ENCODE measurements around the gene TMEM91.
"Not testable (repeated sequence)": the region's sequence is repeated elsewhere in the genome, so short reads cannot be mapped to it uniquely, and the experiment has no call there.

Gene TMEM91

GRCh38 chr19:41346916-41347315 is 29.4 kb upstream of the TMEM91 start:
- DNase-seq (ENCODE audit: low spot score in 2 of 2); H3K4me3 Mint-ChIP-seq; H3K9me3 Mint-ChIP-seq; ATAC-seq: not testable (repeated sequence)
- peaks cover 100% of the 10 kb centered on the region for H3K36me3 Mint-ChIP-seq
- H3K27ac Mint-ChIP-seq = peak overlapping the region; percentile 69
- peaks cover 57% of the 10 kb centered on the region for H3K4me1 Mint-ChIP-seq

DNA sequence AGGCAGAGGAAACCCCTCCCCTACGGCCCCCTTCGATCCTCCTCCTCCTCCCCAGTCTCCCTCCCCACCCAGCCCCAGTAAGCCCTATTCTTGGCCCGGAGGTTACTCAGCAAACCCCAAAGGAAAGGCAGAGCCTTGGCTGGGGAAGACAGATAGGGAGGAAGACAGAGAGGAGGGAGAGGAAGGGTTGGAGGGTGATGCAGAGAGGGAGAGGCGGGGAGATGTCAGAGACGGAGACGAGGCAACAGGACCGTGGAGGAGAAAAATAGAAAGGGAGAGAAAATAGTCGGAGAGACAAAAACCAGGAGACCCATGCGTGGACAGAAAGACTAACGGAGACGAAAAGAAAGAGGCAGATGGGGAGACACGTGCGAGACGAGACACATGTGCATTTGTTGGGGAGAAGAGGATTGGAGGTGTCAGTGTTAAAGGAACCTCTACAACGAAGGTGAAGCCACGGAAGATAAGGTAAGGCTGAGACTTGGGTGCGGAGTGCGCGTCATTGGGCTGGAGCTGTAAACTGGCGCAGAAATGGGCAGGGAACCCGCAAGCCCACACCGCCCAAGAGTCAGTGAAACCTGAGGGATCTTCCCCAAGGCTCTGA is 25.5 kb upstream of the TMEM91 start:
- DNase-seq (ENCODE audit: low spot score in 2 of 2) = no peak

DNA sequence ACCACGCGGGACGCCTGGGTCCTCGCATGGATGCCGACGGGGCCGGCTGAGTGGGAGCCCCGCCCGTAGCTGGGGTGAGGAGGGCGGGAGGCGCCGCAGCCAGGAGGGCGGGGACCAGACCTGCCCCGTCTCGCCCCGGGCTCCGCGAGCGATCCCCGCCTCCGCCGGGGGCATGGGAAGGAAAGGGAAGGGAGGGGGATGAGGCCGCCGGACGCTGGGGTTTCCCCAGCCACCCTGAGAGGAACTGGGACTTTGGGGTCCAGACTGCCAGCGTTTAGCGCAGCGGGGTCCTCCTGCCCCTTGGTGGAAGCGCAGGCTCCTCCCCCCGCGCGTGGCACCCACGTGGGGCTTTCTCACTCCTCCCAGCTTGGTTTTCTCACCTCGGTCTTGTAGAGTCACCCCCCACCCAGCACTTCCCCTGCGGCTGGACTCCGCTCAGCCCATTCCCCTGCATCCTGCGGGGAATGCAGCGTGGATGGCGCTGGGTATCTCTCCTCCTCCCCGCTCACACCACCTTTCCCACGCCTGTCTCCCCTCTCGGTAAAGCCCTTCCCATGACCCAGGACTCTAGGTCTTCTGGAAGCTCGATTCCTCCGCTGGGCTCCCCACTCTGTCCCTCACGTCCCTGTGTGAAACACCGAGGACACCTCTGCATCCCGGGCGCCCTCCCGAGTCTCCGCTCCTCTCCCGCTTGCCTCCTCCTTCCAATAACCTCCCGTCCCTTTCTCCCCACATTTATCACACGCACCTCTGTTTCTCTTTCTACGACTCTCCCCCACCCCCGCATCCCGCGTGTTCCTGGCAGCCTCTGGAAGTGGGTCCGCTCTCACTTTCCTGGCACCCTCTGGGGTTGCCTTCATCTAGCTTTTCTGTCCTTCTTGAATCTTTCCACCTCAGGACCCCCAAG is 24.7 kb upstream of the TMEM91 start:
- peak; percentile 75 for ATAC-seq
- H3K9me3 Mint-ChIP-seq = no peaks in the 10 kb centered on the region

More for the DNA sequence above, 25.5 kb upstream of the TMEM91 start:
- peaks cover 84% of the 10 kb centered on the region for H3K36me3 Mint-ChIP-seq
- no peaks in the 10 kb centered on the region for H3K9me3 Mint-ChIP-seq
- ATAC-seq = no peak
- H3K27ac Mint-ChIP-seq = peak overlapping the region; percentile 91
- peak overlapping the region; percentile 94 for H3K4me3 Mint-ChIP-seq
- H3K4me1 Mint-ChIP-seq = peaks cover 49% of the 10 kb centered on the region

DNA sequence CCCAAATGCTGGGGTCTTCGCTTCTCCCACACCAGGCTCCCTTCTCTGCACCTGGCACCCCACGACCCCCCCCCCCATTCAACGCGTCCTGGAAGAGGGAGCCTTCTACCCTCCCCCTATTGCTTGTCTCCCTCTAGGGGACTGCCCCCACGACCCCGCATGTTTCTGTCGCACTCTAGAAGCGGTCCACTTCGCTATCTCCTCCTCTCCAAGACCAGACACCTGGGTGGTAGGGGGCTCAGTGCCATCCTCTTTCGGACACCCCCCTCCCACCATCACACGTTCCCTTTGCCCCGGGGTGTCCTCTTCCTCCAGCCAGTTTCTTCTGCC is 24.1 kb upstream of the TMEM91 start:
- H3K9me3 Mint-ChIP-seq = no peaks in the 10 kb centered on the region
- peaks cover 63% of the 10 kb centered on the region for H3K4me1 Mint-ChIP-seq
- H3K27ac Mint-ChIP-seq = peak overlapping the region; percentile 91
- H3K36me3 Mint-ChIP-seq = peaks cover 70% of the 10 kb centered on the region
- H3K4me3 Mint-ChIP-seq = peak overlapping the region; percentile 94
- ATAC-seq = no peak
- DNase-seq (ENCODE audit: low spot score in 2 of 2) = no peak

More for the DNA sequence above, 24.7 kb upstream of the TMEM91 start:
- Mint-ChIP-seq H3K4me1 (peaks cover 57% of the 10 kb centered on the region), H3K4me3 (peak overlapping the region; percentile 94), H3K36me3 (peaks cover 77% of the 10 kb centered on the region), H3K27ac (peak overlapping the region; percentile 91)
- peak; percentile 73 to 91 for DNase-seq (ENCODE audit: low spot score in 2 of 2)

DNA sequence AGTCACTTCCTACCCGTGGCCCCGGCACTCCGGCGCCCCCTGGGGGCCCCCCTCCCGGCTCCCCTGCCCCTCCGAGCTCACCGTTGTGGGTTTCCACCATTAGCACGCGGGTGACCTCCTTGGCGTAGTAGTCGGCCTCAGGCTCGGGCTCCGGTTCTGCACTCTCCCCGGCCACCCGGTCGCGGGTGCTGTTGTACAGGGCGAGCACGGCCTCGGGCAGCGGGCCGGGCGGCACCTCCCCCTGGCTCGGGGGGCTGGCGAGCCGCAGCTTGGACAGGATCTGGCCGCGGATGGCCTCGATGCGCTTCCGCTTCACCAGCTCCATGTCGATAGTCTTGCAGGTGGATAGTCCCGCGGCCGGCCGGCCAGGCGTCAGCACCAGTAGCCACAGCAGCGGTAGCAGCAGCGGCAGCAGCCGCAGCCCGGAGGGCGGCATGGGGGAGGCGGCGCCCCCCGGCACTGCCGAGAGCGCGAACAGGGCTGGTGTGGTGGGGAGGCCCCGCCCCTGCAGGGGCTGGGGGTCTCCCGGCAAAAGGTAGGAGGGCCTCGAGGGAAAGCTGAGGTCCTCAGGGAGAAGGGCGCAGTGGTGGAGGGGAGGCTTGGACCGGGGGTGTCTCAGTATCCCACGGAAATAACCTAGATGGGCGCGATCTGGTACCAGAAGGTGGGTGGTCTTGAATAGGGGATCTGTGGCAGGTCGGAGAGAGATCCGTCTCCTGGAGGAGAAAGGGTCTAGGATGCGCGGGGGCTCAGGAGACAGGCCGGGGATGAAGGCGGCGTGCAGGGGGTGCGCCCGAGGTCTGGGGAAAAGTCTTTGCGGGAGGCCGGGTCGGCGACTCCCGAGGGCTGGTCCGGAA is 23.5 kb upstream of the TMEM91 start:
- peak overlapping the region; percentile 91 for H3K27ac Mint-ChIP-seq
- H3K9me3 Mint-ChIP-seq = no peaks in the 10 kb centered on the region
- peaks cover 69% of the 10 kb centered on the region for H3K4me1 Mint-ChIP-seq
- H3K4me3 Mint-ChIP-seq = peak overlapping the region; percentile 94
- ATAC-seq = peak; percentile 26
- DNase-seq (ENCODE audit: low spot score in 2 of 2) = peak; percentile 68 to 90
- H3K36me3 Mint-ChIP-seq = peaks cover 64% of the 10 kb centered on the region

GRCh38 chr19:41353466-41354342 is 22.6 kb upstream of the TMEM91 start, which contains the start of gene TGFB1:
TSS of gene TGFB1 (minus strand) at chr19:41353922. CDS start at chr19:41353044, 878 bp downstream.
- peak within 1 kb of the TSS; percentile 94 for H3K4me3 Mint-ChIP-seq
- no peaks in the 10 kb centered on the region for H3K9me3 Mint-ChIP-seq
- peaks cover 68% of the 10 kb centered on the region for H3K4me1 Mint-ChIP-seq
- ATAC-seq (peak; percentile 68), DNase-seq (ENCODE audit: low spot score in 2 of 2) (peak; percentile 89 to 96)
- peaks cover 56% of the 10 kb centered on the region for H3K36me3 Mint-ChIP-seq
- peak within 1 kb of the TSS; percentile 91 for H3K27ac Mint-ChIP-seq

GRCh38 chr19:41354343-41354953 is 21.9 kb upstream of the TMEM91 start:
- ATAC-seq = no peak
- peak in 1 of 2 donors; percentile 55 for DNase-seq (ENCODE audit: low spot score in 2 of 2)
- Mint-ChIP-seq H3K36me3 (peaks cover 48% of the 10 kb centered on the region), H3K4me3 (peak overlapping the region; percentile 94), H3K4me1 (peaks cover 61% of the 10 kb centered on the region), H3K9me3 (no peaks in the 10 kb centered on the region), H3K27ac (peak overlapping the region; percentile 91)

DNA sequence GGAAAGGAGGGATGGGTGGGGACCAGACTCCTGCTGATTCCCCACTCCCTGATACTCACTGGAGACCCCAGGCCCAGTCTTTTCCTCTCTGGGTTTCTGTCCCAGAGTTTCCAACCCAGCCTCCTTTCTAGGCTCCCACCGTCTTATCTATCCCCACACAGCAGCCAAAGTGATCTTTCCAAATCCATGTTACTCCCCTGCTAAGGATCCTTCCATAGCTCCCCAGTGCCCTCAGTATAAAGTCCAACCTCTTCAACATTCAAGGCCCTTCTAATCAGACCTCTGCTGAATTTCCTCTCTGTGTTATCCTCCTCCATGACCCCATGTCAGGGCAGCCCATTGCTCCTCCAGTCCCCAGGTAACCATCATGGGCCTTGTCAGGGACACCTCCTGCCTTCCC is 21.3 kb upstream of the TMEM91 start:
- Mint-ChIP-seq H3K4me1 (peaks cover 55% of the 10 kb centered on the region), H3K9me3 (no peaks in the 10 kb centered on the region), H3K36me3 (peaks cover 46% of the 10 kb centered on the region), H3K4me3 (peak overlapping the region; percentile 49), H3K27ac (peak overlapping the region; percentile 76)
- ATAC-seq (no peak), DNase-seq (ENCODE audit: low spot score in 2 of 2) (peak in 1 of 2 donors; percentile 55)

- peaks cover 40% of the 10 kb centered on the region for H3K36me3 Mint-ChIP-seq
- peaks cover 48% of the 10 kb centered on the region for H3K4me1 Mint-ChIP-seq
- no peaks in the 10 kb centered on the region for H3K9me3 Mint-ChIP-seq
- H3K27ac Mint-ChIP-seq = peak overlapping the region; percentile 76
- DNase-seq (ENCODE audit: low spot score in 2 of 2) = no peak
- peak overlapping the region; percentile 49 for H3K4me3 Mint-ChIP-seq
- ATAC-seq = no peak
These were observed 20.5 kb upstream of the TMEM91 start for GRCh38 chr19:41355802-41356201.

DNA sequence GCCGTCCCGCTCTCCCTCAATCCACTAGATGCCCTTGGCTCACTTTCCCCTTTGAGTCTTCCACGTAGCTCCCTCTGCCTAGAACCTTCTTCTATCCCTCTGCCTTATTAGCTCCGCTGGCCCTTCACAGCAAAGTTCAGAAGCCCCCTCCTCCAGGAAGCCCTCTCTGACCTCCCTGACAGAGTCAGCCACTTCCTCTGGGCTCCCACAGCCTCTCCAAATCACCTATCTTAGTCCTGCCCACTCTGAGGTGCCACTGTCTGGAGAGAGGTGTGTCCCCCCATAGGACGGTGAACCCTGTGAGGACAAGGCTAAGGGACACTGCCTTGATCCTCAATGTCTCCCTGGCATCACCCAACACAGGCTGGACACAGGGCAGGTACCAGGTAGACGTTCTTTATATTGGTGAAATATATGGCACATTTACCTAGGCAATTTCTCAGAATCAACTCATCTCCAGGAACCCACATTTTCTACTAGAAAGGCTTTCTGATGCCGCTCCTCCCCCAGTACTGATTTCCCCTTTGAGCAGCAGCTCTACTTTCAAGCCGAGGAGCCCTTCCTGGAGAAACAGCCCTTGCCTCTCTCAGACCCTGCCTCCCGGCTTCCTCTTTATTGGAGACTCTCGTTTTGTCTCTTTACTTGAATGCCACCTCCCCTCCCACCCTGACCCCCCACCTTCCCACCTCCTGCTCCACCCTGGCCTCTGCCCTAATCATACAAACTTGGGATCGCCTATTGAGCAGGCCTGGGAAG is 19.2 kb upstream of the TMEM91 start:
- no peak for ATAC-seq
- no peaks in the 10 kb centered on the region for H3K9me3 Mint-ChIP-seq
- peak overlapping the region; percentile 49 for H3K4me3 Mint-ChIP-seq
- peak overlapping the region; percentile 76 for H3K27ac Mint-ChIP-seq
- H3K4me1 Mint-ChIP-seq = peaks cover 45% of the 10 kb centered on the region
- peaks cover 27% of the 10 kb centered on the region for H3K36me3 Mint-ChIP-seq
- DNase-seq (ENCODE audit: low spot score in 2 of 2) = no peak

DNA sequence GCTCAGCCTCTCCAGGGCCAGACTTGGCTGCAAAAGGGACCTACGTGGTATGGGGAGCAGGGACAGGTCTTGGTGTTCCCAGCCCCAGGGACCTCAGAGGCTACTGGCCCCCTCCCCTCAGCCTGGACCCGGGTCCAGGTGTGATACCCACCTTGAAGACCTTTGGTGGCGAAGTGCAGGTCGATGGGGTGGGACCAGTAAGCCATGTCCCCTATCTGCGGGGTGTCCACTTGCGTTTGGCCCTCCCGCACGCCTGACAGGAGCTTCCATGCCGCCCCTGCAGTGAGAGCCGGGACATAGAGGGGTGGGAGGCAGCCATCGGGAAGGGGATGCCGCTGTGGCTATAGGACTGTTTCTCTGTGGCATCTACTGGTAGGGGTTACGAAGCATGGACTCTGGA is 18.6 kb upstream of the TMEM91 start:
- no peak for ATAC-seq
- Mint-ChIP-seq H3K9me3 (no peaks in the 10 kb centered on the region), H3K4me3 (peak overlapping the region; percentile 49)

GRCh38 chr19:41359741-41360140 is 16.6 kb upstream of the TMEM91 start:
- Mint-ChIP-seq H3K9me3 (no peaks in the 10 kb centered on the region), H3K4me1 (peaks cover 53% of the 10 kb centered on the region), H3K36me3 (peaks cover 17% of the 10 kb centered on the region), H3K4me3 (no peak overlapping the region), H3K27ac (no peak overlapping the region)
- ATAC-seq = no peak
- DNase-seq (ENCODE audit: low spot score in 2 of 2) = no peak

More for the DNA sequence above, 18.6 kb upstream of the TMEM91 start:
- H3K36me3 Mint-ChIP-seq = peaks cover 21% of the 10 kb centered on the region
- no peak for DNase-seq (ENCODE audit: low spot score in 2 of 2)
- H3K27ac Mint-ChIP-seq = peak overlapping the region; percentile 76
- peaks cover 45% of the 10 kb centered on the region for H3K4me1 Mint-ChIP-seq

DNA sequence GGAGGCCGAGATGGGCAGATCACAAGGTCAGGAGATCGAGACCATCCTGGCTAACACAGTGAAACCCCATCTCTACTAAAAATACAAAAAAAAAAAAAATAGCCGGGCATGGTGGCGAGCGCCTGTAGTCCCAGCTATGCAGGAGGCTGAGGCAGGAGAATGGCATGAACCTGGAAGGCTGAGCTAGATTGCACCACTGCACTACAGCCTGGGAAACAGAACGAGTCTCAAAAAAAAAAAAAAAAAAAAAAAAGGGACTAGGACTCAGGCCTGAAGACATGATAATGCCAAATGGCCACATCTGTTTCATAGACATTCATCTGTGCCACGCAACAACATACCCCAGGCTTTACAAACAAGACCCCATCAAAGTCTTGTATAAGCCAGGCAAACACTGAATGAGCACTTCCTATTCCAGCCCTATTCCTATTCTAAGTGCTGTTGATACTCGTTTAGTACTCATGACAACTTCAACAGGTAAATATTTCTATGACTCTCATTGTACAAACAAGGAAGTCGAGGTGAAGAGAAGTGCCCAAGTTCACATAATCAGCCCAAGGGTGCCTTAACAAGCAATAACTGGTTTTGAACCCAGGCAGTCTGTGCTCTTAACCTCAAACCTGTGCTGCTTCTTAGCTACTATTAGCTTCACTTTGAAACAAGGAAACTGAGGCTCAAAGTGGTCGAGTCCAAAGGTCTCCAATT is 14.0 kb upstream of the TMEM91 start:
- Mint-ChIP-seq H3K4me3 (peak overlapping the region; percentile 89), H3K9me3 (no peaks in the 10 kb centered on the region), H3K36me3 (peaks cover 23% of the 10 kb centered on the region), H3K4me1 (peaks cover 28% of the 10 kb centered on the region), H3K27ac (peak overlapping the region; percentile 99)
- DNase-seq (ENCODE audit: low spot score in 2 of 2) = no peak
- ATAC-seq = no peak
